GM18519 (cell line): ENCODE data around the gene DPAGT1.
"Not testable (repeated sequence)": the region's sequence is repeated elsewhere in the genome, so short reads cannot be mapped to it uniquely, and the experiment has no call there.

Experiments used
- ATAC-seq: cut with Tn5 transposase; IDR thresholded peaks from one replicate; pipeline ENCODE4 v1.9.1; 2021; ENCODE audit warnings: mild to moderate bottlenecking, moderate library complexity; ENCODE audit not compliant: unreplicated experiment, low FRiP score

Gene DPAGT1

GRCh38 chr11:119116235-119116594 lies 14.6 kb upstream of the DPAGT1 start:
- ATAC-seq: no peak

- no peak for ATAC-seq
Observed at GRCh38 chr11:119115484-119116234, 14.0 kb upstream of the DPAGT1 start.

- ATAC-seq: no peak
Observed at GRCh38 chr11:119114351-119114750, 12.7 kb upstream of the DPAGT1 start.

- ATAC-seq: no peak
Observed at GRCh38 chr11:119113716-119114115, 12.1 kb upstream of the DPAGT1 start.

- no peak for ATAC-seq
Observed at GRCh38 chr11:119112314-119113020, 10.8 kb upstream of the DPAGT1 start.

- no peak for ATAC-seq
Observed at GRCh38 chr11:119111361-119111925, 9.8 kb upstream of the DPAGT1 start.

GRCh38 chr11:119110439-119110838 lies 8.8 kb upstream of the DPAGT1 start:
- ATAC-seq: no peak

GRCh38 chr11:119109843-119110242 lies 8.2 kb upstream of the DPAGT1 start:
- no peak for ATAC-seq

- ATAC-seq: no peak
Observed at GRCh38 chr11:119108857-119109221, 7.2 kb upstream of the DPAGT1 start.

- no peak for ATAC-seq
Observed at GRCh38 chr11:119108146-119108856, 6.6 kb upstream of the DPAGT1 start.

GRCh38 chr11:119107538-119108145 lies 6.0 kb upstream of the DPAGT1 start:
- peak; percentile 6 for ATAC-seq

- ATAC-seq: peak; percentile 48
Observed at GRCh38 chr11:119106564-119107537, 5.2 kb upstream of the DPAGT1 start, which contains the start of gene C2CD2L. Gene C2CD2L (plus strand): TSS chr11:119107344. CDS start chr11:119107742, 398 bp downstream.

- ATAC-seq: no peak
Observed at GRCh38 chr11:119103793-119104192, 2.1 kb upstream of the DPAGT1 start.

- not testable (repeated sequence) for ATAC-seq
Observed at GRCh38 chr11:119103161-119103664, 1.6 kb upstream of the DPAGT1 start.

GRCh38 chr11:119100994-119101758 lies 477 bp downstream of the DPAGT1 start:
- no peak for ATAC-seq

- ATAC-seq: no peak
Observed at GRCh38 chr11:119100246-119100970, 1.2 kb downstream of the DPAGT1 start.

- ATAC-seq: no peak
Observed at GRCh38 chr11:119099711-119100110, 1.9 kb downstream of the DPAGT1 start.
